ENCODE data around the gene ITPR1. TPM values are rescaled to one million over a fixed set of nuclear protein-coding genes. Genes with fewer than 3 reads are reported as not detected.

ITPR1 gene
- total RNA-seq, 1 donor from 2014 or later, result 6.7 TPM

DNA sequence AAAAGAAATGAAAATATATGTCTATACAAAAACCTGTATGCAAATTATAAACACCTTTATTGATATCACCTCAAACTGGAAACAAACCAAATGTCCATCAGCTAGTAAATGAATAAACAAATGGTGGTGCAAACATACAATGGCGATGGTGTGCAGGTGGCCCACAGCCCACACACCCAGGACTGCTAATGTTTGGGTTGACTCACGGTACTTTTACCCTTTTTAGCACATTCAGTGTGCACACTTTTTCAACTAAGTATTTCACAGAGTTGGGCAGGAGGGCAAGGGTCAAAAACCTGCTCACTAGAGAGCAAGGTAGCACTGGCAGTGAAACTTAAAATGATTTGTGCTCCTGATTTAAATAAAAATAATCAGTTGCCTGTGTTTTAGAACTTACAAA lies 363.0 kb downstream of the ITPR1 start:
- H3K4me1 Mint-ChIP-seq (ENCODE audit: low read depth, unreplicated experiment), result peaks cover 13% of the 10 kb centered on the region
- Histone ChIP-seq H3K27ac (ENCODE audit: low read depth, low read length) (no peak overlapping the region), H3K4me3 (ENCODE audit: insufficient read depth, low read depth, low read length) (no peak overlapping the region), H2AFZ (ENCODE audit: low read depth, low read length) (no peak overlapping the region), H4K20me1 (ENCODE audit: insufficient read depth, low read length) (no peaks in the 10 kb centered on the region), H3K9ac (ENCODE audit: low read length) (no peak overlapping the region), H3K9me3 (ENCODE audit: insufficient read depth, low read depth, low read length) (no peaks in the 10 kb centered on the region), H3K79me2 (ENCODE audit: insufficient read depth, low read length) (no peaks in the 10 kb centered on the region), H3K4me1 (ENCODE audit: insufficient read depth, low read length) (peaks cover 9% of the 10 kb centered on the region), H3K36me3 (ENCODE audit: insufficient read depth, low read length) (no peaks in the 10 kb centered on the region), H3K4me2 (ENCODE audit: low read length) (no peak overlapping the region), H3K27me3 (ENCODE audit: insufficient read depth, low read length) (no peaks in the 10 kb centered on the region)
- H3K27ac Mint-ChIP-seq (ENCODE audit: unreplicated experiment), result no peak overlapping the region
- DNase-seq (ENCODE audit: low read depth) (no peak), FAIRE-seq (no peak)
- TF ChIP-seq, protein P1, sequence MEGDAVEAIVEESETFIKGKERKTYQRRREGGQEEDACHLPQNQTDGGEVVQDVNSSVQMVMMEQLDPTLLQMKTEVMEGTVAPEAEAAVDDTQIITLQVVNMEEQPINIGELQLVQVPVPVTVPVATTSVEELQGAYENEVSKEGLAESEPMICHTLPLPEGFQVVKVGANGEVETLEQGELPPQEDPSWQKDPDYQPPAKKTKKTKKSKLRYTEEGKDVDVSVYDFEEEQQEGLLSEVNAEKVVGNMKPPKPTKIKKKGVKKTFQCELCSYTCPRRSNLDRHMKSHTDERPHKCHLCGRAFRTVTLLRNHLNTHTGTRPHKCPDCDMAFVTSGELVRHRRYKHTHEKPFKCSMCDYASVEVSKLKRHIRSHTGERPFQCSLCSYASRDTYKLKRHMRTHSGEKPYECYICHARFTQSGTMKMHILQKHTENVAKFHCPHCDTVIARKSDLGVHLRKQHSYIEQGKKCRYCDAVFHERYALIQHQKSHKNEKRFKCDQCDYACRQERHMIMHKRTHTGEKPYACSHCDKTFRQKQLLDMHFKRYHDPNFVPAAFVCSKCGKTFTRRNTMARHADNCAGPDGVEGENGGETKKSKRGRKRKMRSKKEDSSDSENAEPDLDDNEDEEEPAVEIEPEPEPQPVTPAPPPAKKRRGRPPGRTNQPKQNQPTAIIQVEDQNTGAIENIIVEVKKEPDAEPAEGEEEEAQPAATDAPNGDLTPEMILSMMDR (IDR thresholded peaks at IDR 0.05; ENCODE audit: insufficient read depth, low read depth, low read length), result no peak
- TF ChIP-seq EZH2 (IDR thresholded peaks at IDR 0.05; ENCODE audit: insufficient read depth, low read length), result no peak
- no peak overlapping the region for H3K4me3 Mint-ChIP-seq (ENCODE audit: unreplicated experiment)
- H3K9me3 Mint-ChIP-seq (ENCODE audit: unreplicated experiment), result peaks cover 4% of the 10 kb centered on the region
- no peaks in the 10 kb centered on the region for H3K36me3 Mint-ChIP-seq (ENCODE audit: low read depth, unreplicated experiment)
- no peaks in the 10 kb centered on the region for H3K27me3 Mint-ChIP-seq (ENCODE audit: low read depth, unreplicated experiment)

DNA sequence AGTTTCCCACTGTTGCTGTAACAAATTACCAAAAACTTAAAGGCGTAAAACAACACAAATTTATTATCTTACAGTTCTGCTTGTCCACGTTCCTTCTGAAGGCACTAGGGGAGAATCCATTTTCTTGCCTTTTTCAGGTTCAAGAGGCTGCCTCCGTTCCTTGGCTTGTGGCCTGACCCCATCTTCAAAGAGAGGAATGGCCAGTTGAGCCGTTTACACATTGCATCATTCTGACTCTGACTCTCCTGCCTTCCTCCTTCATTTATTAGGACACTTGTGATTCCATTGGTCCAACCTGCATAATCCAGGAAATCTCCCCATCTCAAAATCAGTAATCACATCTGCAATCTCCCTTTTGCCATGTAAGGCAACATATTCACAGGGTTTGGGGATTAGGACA lies 363.4 kb downstream of the ITPR1 start:
- Histone ChIP-seq H3K27me3 (ENCODE audit: insufficient read depth, low read length) (no peaks in the 10 kb centered on the region), H3K4me2 (ENCODE audit: low read length) (no peak overlapping the region), H3K4me1 (ENCODE audit: insufficient read depth, low read length) (peaks cover 9% of the 10 kb centered on the region), H3K79me2 (ENCODE audit: insufficient read depth, low read length) (no peaks in the 10 kb centered on the region), H3K27ac (ENCODE audit: low read depth, low read length) (no peak overlapping the region), H3K9ac (ENCODE audit: low read length) (no peak overlapping the region), H4K20me1 (ENCODE audit: insufficient read depth, low read length) (no peaks in the 10 kb centered on the region), H3K4me3 (ENCODE audit: insufficient read depth, low read depth, low read length) (no peak overlapping the region), H2AFZ (ENCODE audit: low read depth, low read length) (peak overlapping the region; percentile 24), H3K36me3 (ENCODE audit: insufficient read depth, low read length) (no peaks in the 10 kb centered on the region), H3K9me3 (ENCODE audit: insufficient read depth, low read depth, low read length) (peaks cover 1% of the 10 kb centered on the region)
- Mint-ChIP-seq H3K4me3 (ENCODE audit: unreplicated experiment) (no peak overlapping the region), H3K27ac (ENCODE audit: unreplicated experiment) (no peak overlapping the region), H3K4me1 (ENCODE audit: low read depth, unreplicated experiment) (peaks cover 13% of the 10 kb centered on the region), H3K9me3 (ENCODE audit: unreplicated experiment) (peaks cover 4% of the 10 kb centered on the region), H3K27me3 (ENCODE audit: low read depth, unreplicated experiment) (no peaks in the 10 kb centered on the region), H3K36me3 (ENCODE audit: low read depth, unreplicated experiment) (no peaks in the 10 kb centered on the region)
- DNase-seq (ENCODE audit: low read depth), result no peak
- no peak for TF ChIP-seq EZH2 (IDR thresholded peaks at IDR 0.05; ENCODE audit: insufficient read depth, low read length)
- TF ChIP-seq, protein P1 (IDR thresholded peaks at IDR 0.05; ENCODE audit: insufficient read depth, low read depth, low read length), result no peak
- FAIRE-seq, result no peak

DNA sequence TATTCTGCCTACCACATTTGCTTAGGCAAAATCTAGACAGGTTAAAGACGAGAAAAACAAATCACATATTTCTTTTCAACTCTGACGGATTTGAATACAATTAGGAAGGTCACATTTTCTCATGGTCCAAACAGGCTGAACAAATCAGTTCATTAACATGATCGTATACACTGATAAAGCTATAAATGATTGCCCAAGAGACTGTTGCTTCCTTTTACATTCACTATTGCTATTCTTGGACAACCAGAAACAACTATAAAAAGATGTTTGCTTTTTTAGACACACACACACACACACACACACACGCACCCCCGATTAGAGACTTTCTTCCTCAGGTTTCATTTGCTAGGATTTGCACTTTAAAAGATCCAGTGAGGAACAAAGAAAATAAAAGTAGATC lies 363.8 kb downstream of the ITPR1 start:
- Histone ChIP-seq H3K27ac (ENCODE audit: low read depth, low read length) (no peak overlapping the region), H3K4me3 (ENCODE audit: insufficient read depth, low read depth, low read length) (no peak overlapping the region), H3K4me2 (ENCODE audit: low read length) (no peak overlapping the region), H3K9me3 (ENCODE audit: insufficient read depth, low read depth, low read length) (peaks cover 4% of the 10 kb centered on the region), H3K9ac (ENCODE audit: low read length) (no peak overlapping the region), H3K36me3 (ENCODE audit: insufficient read depth, low read length) (no peaks in the 10 kb centered on the region), H3K27me3 (ENCODE audit: insufficient read depth, low read length) (no peaks in the 10 kb centered on the region), H3K4me1 (ENCODE audit: insufficient read depth, low read length) (peaks cover 9% of the 10 kb centered on the region), H3K79me2 (ENCODE audit: insufficient read depth, low read length) (no peaks in the 10 kb centered on the region), H4K20me1 (ENCODE audit: insufficient read depth, low read length) (no peaks in the 10 kb centered on the region), H2AFZ (ENCODE audit: low read depth, low read length) (peak overlapping the region; percentile 24)
- Mint-ChIP-seq H3K4me3 (ENCODE audit: unreplicated experiment) (no peak overlapping the region), H3K27me3 (ENCODE audit: low read depth, unreplicated experiment) (no peaks in the 10 kb centered on the region), H3K9me3 (ENCODE audit: unreplicated experiment) (peaks cover 4% of the 10 kb centered on the region), H3K27ac (ENCODE audit: unreplicated experiment) (no peak overlapping the region), H3K4me1 (ENCODE audit: low read depth, unreplicated experiment) (peaks cover 13% of the 10 kb centered on the region), H3K36me3 (ENCODE audit: low read depth, unreplicated experiment) (no peaks in the 10 kb centered on the region)
- DNase-seq (ENCODE audit: low read depth) (no peak), FAIRE-seq (no peak)
- TF ChIP-seq EZH2 (IDR thresholded peaks at IDR 0.05; ENCODE audit: insufficient read depth, low read length), result no peak
- TF ChIP-seq, protein P1 (IDR thresholded peaks at IDR 0.05; ENCODE audit: insufficient read depth, low read depth, low read length), result no peak
